Hepatocyte (in vitro differentiated cells): ENCODE data around the gene GSAP.

Source experiments
- EZH2 ChIP-seq: fragments of 200-600 bp; sonication (generic); IDR thresholded peaks from 2 replicates; pipeline ENCODE4 v1.6.1; 2016; ENCODE audit warnings: antibody characterized with exemption, mild to moderate bottlenecking, borderline replicate concordance
- EZH2phosphoT487 ChIP-seq: fragments of 200-600 bp; sonication (generic); IDR thresholded peaks from one replicate; pipeline ENCODE4 v1.6.1; 2018; ENCODE audit warnings: antibody characterized with exemption, mild to moderate bottlenecking, low read depth, moderate library complexity; ENCODE audit not compliant: unreplicated experiment, severe bottlenecking
- TF ChIP-seq, protein P1 (sequence below): fragments of 200-600 bp; sonication (generic); IDR thresholded peaks from 2 replicates; pipeline ENCODE4 v1.5.1; 2016; ENCODE audit warnings: antibody characterized with exemption, mild to moderate bottlenecking; ENCODE audit not compliant: poor library complexity

GRCh38 chr7:77335581-77335980 is 80.6 kb downstream of the GSAP start:
- TF ChIP-seq, protein P1, sequence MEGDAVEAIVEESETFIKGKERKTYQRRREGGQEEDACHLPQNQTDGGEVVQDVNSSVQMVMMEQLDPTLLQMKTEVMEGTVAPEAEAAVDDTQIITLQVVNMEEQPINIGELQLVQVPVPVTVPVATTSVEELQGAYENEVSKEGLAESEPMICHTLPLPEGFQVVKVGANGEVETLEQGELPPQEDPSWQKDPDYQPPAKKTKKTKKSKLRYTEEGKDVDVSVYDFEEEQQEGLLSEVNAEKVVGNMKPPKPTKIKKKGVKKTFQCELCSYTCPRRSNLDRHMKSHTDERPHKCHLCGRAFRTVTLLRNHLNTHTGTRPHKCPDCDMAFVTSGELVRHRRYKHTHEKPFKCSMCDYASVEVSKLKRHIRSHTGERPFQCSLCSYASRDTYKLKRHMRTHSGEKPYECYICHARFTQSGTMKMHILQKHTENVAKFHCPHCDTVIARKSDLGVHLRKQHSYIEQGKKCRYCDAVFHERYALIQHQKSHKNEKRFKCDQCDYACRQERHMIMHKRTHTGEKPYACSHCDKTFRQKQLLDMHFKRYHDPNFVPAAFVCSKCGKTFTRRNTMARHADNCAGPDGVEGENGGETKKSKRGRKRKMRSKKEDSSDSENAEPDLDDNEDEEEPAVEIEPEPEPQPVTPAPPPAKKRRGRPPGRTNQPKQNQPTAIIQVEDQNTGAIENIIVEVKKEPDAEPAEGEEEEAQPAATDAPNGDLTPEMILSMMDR: no peak
- TF ChIP-seq EZH2 (no peak), EZH2phosphoT487 (no peak)
